OCI-M2 (cell line): ENCODE results near the gene FOLH1.
"Not testable (repeated sequence)": the region's sequence is repeated elsewhere in the genome, so short reads cannot be mapped to it uniquely, and the experiment has no call there.

Experiments
- DNase-seq: peaks from one replicate; lab custom pipeline; 2025; ENCODE audit not compliant: unreplicated experiment; lab: John Stamatoyannopoulos, UW

FOLH1 gene

DNA sequence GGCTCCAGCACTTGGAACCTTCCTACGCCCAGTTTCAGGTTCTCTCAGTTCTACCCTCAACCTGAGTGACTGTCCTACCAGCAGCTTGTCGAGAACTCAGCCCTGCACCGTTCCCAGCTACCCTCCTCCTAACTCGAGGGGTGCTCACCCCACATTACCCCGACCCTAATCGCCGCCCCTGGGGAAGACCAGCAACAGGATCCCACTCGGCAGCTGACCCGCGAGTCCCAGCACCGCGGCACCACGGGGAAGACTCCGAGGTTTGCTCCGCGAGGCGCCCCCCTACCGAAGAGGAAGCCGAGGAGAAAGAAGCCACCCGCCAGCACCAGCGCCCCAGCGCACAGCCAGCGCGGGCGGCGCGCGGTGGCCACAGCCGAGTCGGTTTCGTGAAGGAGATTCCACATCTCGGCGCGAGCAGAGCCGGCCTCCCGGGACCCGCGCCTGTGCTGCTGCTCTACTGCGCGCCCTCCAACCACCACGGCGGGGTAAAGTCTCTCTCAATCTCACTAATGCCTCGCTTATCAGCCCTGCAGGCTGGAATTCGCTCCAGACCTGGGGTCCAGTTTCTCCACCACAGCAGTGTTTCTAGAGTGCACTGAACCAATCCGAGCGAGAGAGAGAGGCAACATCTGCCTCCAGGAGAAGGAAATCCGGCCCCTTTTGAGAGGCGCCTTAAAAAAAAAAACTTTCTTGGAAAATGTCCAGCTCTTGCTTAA lies at the start of gene FOLH1:
TSS of gene FOLH1 (minus strand) at position 597 of the 716 bp plus-strand sequence. CDS start at position 404, 193 bp downstream.
- no peak for DNase-seq

DNA sequence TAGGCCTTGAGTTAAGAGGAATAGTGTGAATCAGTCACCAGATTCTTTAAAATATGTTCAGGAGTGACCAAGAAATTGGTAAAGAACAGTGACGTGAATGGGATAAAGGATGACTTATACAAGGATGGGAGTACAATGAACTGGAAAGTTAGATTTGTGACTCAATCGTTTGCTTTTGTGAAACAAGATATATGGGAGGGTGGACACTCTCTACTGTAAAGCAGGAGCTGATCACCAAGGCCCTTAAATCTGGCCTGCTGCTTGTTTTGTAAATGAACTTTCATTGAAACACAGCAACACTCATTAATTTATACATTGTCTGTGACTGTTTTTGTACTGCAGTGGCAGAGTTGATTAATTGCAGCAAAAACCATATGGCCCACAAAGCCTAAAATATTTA lies 46.7 kb upstream of the FOLH1 start:
- not testable (repeated sequence) for DNase-seq

DNA sequence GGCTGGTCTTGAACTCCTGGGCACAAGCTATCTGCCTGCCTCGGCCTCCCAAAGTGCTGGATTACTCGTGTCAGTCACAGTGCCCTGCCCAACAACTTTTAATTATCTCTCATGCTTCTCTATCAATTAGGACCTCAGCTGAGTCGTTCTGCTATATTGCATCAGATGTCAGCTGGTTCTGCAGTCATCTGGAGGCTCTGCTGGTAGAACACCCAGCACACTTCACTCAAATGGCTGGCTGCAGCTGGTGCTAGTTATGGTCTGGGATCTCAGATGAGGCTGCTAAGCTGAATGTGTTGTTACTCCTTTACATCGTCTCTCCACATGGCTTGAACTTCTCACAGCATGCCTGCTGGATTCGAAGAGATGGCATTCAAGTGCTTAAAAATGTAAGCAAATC lies 42.8 kb upstream of the FOLH1 start:
- not testable (repeated sequence) for DNase-seq

DNA sequence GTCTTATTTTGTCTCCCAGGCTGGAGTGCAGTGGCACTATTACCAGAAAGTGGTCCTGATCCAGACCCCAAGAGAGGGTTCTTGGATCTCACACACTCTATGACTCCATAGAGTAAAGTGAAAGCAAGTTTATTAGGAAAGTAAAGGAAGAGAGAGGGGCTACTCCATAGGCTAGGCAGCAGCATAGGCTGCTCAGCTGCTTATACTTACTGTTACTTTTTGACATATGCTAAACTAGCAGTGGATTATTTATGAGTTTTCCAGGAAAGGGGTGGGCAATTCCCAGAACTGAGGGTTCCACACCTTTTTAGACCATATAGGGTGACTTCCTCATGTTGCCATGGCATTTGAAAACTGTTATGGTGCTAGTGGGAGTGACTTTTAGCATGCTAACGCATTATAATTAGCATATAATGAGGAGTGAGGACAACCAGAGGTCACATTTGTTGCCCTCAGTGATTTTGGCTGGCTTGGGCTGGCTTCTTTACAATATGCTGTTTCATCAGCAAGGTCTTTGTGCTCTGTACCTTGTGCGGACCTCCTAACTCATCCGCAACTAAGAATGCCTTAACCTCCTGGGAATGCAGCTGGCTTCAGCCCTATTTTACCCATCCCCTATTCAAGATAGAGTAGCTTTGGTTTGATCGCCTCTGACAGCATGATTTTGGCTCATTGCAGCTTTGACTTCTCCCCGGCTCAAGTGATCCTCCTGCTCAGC lies 42.2 kb upstream of the FOLH1 start:
- DNase-seq = not testable (repeated sequence)

DNA sequence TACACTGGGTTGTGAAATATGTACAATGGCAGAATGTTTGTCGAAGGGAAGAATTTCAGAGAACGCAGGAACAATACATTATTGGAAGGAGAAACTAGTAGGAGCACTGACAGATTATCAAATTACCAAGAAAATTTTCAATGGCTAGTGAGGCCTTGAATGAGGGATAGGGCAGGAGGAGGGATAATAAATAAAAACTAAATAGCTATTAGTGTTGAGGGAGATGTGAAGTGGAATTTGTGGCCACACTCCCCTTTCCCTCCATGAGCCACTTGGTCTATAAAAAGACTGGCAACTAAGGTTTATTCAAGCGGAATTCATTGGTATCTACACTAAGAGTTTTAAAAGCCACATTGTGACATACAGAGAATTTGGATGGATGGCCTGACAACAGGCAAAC lies 41.0 kb upstream of the FOLH1 start:
- DNase-seq = not testable (repeated sequence)

DNA sequence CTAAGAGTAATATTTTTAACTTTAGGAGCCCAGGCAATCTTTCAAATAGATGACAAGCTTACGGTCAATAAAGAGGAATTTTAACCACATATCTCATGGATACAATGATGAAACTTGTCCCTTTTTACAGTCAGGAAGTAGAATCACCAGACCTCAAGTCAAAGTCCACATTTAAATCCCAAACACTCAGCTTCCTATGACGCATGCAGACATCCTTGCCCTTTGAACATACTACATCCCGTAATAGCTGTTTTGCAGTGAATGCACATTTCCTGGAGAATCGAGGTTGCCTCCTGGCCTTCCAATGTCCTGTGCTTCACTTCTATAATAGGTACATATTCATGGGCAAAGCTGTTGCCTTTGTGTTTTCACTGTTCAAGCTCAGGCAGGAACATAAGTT lies 25.3 kb upstream of the FOLH1 start:
- not testable (repeated sequence) for DNase-seq

DNA sequence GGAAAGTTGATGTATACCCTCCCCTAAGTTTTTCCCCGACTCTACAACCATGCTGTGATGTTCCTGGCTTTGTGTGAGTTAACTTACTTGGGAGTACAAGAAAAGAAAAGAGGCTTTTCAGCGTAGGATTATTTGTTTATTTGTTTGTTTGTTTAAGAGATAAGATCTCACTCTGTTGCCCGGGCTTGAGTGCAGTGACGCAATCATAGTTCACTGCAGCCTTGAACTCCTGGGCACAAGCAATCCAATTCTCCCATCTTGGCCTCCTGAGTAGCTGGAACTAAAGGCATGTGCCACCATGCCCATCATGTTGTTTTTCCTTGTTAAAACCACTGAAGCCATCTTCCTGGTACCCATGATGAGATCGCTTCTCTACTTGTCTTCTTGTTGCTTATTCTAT lies 24.6 kb upstream of the FOLH1 start:
- not testable (repeated sequence) for DNase-seq

DNA sequence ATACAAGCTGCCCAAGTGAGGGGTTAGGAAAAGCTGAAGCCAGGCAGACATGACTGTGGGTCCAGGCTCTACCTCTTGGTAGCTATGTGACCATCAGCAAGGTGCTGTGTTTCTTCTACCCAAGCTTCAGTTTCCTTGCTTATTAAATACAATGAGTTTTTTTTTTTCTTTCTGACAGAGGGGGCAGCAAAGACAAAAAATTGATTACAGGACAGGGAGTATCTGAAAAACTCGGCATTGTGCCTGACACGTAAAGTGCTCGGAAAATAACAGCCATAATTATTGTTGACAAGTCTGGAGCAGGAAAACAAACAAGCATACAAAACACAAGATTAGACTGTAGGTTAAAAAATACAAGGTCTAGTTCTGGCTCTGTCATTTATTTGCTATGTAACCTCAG lies 23.3 kb upstream of the FOLH1 start:
- not testable (repeated sequence) for DNase-seq

DNA sequence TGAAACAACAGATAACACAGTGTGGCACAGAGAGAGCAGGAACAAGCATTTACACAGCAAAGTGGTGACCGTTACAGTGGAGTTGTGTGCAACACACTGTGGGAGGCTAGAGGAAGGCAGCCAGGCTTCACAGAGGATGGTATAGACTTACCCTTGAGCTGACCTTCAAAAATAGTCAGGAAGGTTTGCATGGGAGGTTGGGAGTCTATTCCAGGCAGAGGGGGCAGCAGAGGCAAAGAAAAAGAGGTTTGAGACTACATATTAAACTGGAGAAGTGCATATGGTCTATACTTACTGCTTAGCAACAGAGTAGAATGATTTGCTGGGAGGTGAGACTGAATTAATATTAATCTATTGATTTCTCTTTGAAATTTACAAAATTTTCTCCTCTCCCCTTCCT lies 22.1 kb upstream of the FOLH1 start:
- not testable (repeated sequence) for DNase-seq

DNA sequence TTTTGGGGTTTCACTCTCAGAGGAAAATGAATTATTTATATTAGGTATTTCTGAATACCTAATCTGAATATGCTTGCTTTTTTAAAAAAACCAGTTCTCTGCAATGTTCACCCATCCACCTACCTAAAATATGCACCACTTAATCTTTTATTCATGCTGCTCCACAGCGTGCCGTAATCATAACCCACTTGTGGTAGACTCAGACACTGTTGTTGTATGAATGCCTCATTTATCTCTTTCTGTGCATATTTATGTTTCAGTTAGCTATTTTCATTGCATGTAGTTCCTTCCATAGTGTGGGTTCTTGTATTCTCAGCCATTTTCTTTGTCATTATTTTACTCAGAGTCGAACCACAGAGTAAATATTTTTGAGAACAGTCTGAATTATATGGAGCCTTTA lies 21.6 kb upstream of the FOLH1 start:
- not testable (repeated sequence) for DNase-seq

DNA sequence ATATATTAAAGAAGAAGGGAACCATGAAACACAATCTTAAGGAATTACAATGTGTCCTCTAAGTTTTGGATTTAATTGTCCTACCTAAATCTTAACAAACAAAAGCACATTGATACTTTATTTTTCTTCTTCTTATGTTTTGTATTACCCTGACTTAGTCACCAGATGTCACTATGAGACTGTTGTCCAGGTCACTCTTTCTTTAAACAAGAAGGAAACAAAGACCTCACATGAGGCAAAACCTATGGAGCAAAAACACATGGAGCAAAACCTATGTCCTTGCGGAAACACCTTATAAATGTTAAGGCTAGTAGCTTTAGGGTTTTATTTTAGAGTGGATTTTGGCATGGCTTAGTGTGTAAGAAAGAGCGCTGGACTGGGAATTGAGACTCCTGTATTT lies 20.7 kb upstream of the FOLH1 start:
- not testable (repeated sequence) for DNase-seq

DNA sequence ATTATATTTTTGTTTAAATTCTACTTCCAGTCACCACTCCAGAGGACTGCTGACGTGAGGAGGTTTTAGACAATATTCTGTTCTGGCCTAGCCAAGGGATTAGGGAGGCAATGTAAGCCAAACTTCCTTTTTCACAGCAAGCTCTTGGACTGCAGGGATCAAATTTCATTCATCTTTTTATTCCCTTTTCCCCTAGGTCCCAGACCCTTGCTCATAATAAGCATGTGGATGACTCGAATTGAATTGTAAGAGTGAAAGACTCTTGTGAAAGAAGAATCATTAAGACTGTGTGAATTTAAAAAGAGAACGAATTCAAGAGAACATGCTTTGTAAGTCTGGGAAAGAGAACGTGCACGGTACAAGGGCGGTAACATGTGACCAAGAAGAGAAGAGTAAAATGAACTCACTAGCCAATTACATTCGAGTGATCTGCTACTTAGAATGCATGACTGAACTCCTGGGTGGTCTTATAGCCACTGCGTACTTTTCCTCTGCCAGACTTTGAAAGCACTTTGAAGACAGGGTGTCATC lies 16.9 kb upstream of the FOLH1 start:
- not testable (repeated sequence) for DNase-seq

DNA sequence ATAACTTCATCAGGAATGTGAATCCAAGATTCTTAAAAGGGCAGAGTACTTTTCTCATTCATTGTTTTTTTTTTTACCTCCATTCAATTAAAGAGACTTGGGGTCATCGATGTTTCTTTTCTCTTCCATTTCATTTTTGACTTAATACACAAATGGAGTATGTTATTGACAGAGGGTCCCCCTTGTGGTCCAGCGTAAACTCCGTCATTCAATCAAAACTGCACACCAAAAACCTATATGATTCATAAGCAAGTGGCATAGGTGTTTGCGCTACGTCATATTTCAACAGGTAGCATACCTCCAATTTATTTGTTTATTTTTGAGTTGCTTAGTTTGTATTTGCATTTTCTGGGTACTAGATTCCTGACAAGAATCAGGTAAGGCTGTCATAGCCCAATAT lies 12.7 kb upstream of the FOLH1 start:
- no peak for DNase-seq

DNA sequence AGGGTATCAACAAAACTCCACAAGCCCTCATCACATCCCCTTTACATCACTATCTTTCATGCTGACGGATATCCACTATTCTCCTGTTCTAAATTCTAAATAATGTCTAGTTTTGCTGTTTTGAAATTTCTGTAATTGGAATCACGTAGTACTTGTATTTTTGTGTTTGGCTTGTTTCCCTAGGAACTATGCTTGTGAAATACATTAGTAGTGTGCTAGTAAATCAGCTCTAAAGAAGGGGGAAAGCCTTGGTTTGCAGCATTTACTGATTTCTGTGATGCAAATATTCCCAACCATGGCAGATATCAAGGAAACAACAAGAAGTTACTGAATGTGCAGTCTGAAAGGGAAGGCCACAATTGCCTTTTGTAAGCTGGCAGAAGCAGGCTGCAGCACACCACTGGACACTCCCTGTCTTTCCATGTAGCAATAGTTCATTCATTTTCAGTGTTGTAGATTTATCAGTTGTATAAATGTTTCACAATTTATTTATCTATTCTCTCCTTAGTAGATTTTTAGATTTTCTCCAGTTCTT lies 4.7 kb upstream of the FOLH1 start:
- DNase-seq = no peak

DNA sequence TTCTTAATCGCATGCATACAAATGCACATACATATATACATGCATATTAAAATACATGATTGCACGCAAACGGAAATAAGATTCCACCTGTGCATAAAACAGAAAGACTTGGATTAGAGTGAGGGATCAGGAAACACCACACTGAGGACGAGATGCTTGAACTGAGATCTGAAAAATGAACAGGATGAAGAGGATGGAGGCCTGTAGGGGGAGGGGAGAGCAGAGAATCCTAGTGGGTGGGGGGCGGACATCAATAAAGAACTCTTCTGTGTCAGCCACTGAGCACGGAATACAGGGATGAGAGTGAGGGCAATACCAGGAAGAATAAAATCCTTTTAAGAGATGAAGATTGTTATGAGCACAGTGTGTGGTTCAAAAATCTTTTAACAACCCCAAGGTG lies 1.4 kb downstream of the FOLH1 start:
- not testable (repeated sequence) for DNase-seq

DNA sequence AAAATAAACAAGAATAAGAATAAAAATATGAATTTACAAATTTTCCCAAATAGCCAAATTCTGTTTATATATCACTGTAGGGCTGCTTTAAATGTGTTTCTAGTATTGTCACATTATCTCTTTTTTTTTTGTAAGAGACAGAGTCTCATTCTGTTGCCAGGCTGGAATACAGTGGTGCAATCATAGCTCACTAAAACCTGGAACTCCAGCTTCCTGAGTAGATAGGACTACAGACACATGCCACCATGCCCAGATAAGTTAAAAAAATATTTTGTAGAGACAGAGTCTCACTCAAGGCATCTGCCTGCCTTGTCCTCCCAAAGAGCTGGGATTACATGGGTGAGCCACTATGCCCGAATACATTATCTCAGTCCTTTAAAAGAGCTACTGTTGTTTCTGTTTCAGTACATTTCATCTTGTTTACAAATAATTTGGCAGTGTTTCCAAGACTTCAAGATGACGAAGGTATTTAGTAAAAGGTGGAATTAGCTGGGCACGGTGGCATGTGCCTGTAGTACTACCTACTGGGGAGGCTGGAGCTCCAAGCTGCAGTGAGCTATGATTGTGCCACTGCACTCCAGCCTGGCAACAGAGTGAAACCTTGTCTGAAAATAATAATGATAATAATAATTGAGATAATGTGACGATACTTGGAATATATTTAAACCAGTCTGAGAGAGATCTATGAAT lies 6.0 kb downstream of the FOLH1 start:
- DNase-seq = no peak

DNA sequence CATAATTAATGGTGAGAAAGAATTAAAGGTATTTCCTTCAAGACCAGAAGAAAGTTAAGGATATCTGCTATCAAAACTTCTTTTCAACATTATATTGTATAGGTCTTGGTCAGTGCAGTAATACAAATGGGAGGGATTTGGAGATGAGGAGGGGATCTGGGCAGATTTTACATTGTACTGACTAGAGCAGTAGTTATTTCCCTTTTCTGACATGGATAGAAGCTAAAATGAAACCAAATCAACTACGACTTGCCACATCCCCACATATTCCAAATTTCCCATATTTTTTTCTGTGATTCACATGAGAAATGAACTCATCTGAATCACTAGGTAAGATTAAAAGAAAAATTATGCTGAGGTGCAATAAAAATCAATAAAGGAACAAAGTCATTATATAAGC lies 11.6 kb downstream of the FOLH1 start:
- not testable (repeated sequence) for DNase-seq

DNA sequence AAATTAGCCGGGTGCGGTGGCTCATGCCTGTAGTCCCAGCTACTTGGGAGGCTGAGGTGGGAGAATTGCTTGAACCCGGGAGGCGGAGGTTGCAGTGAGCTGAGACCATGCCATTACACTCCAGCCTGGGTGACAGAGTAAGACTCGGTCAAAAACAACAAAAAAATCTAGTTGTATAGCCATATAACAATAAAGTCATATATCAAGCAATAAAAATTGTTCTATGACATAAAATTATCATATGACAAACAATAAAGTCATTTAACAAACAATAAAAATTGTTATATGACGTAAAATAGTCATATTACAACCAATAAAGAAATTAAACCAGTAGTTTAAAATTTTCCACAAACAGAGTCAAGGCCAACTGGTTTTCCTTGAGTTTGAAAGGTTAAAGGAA lies 12.4 kb downstream of the FOLH1 start:
- not testable (repeated sequence) for DNase-seq

DNA sequence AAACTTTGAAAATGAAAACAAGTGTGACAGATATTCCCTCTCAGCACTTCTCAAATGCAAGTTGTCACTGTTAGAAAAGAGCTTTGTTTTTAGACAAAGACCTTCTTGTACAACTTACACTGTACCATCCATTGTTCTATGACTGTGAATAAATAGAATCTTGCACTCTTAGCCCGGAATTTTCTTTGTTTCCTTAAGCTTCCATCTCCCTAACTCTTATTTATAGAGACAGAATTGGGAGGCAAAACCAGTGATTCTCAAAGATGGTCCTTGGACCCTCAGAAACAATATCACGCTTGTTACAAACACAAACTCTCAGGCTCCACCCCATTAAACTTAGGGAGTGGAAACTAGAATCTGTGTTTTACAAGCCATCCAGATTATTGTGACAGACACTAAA lies 18.1 kb downstream of the FOLH1 start:
- not testable (repeated sequence) for DNase-seq

DNA sequence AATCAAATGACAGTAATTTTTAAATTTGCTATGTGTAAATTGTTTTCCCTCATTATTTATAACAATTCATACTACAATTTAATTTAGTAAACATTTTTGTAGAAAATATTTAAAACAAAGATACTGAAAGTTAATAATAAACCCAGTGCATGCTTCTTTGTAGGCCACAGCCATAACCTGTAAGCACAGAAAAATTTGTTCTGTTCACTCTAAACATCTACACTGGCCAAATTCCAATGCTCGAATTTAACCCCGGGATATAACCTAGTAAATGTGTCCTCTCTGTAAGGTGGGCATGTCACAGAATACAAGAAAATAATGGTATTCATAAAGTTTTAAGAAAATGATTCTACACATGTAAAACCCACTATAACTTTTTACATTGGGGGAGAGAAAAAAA lies 22.2 kb downstream of the FOLH1 start:
- not testable (repeated sequence) for DNase-seq

DNA sequence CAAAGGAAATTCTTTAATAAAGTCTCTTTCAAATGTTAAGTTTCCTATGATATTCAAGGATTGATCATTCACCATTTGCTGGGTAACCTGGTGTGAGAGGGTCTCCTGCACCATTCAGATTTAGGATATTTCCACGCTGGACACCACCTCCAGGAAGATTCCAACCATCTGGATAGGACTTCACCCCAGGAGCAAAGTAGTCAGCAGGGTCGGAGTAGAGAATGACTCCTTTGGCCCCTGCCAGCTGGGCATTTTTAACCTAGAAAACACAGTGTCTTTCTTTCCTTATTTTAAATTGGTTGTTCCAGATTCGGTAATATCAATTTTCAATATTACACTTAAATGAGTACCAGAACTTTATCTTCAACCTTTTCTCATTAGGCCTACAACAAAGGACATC lies 22.8 kb downstream of the FOLH1 start:
- DNase-seq = not testable (repeated sequence)
